Smooth muscle cell (in vitro differentiated cells): ENCODE measurements around the gene CTNNA2. TPM values are rescaled to one million over a fixed set of nuclear protein-coding genes. Genes with fewer than 3 reads are reported as not detected.
"Not testable (repeated sequence)": the region's sequence is repeated elsewhere in the genome, so short reads cannot be mapped to it uniquely, and the experiment has no call there.

Source experiments
- DNase-seq: peaks from one replicate; lab custom pipeline; 2025; ENCODE audit not compliant: unreplicated experiment; lab: John Stamatoyannopoulos, UW
- H2AFZ ChIP-seq: fragments of 200-600 bp; sonication (generic); 2 replicates; pipeline ENCODE4 v1.6.0; 2016; ENCODE audit warnings: antibody characterized with exemption, low read depth, mild to moderate bottlenecking
- H3F3A ChIP-seq: fragments of 200-600 bp; sonication (generic); 2 replicates; pipeline ENCODE4 v1.6.0; 2017; ENCODE audit warnings: antibody characterized with exemption, low read depth
- H3K27ac ChIP-seq: fragments of 200-600 bp; sonication (generic); 2 replicates; pipeline ENCODE4 v1.5.1; 2016; ENCODE audit warnings: low read depth, mild to moderate bottlenecking
- H3K27me3 ChIP-seq: fragments of 200-600 bp; sonication (generic); 2 replicates; pipeline ENCODE4 v1.6.1; 2016; ENCODE audit warnings: low read depth, mild to moderate bottlenecking
- H3K36me3 ChIP-seq: fragments of 200-600 bp; sonication (generic); 2 replicates; pipeline ENCODE4 v1.5.1; 2016; ENCODE audit warnings: low read depth
- H3K4me1 ChIP-seq: fragments of 200-600 bp; sonication (generic); 2 replicates; pipeline ENCODE4 v1.5.1; 2016; ENCODE audit warnings: low read depth
- H3K4me2 ChIP-seq: fragments of 200-600 bp; sonication (generic); 2 replicates; pipeline ENCODE4 v1.6.0; 2016; ENCODE audit warnings: mild to moderate bottlenecking
- H3K4me3 ChIP-seq: fragments of 200-600 bp; sonication (generic); 2 replicates; pipeline ENCODE4 v1.5.1; 2016; ENCODE audit warnings: mild to moderate bottlenecking
- H3K79me2 ChIP-seq: fragments of 200-600 bp; sonication (generic); 2 replicates; pipeline ENCODE4 v1.6.0; 2016; ENCODE audit warnings: low read depth, mild to moderate bottlenecking
- H3K9ac ChIP-seq: fragments of 200-600 bp; sonication (generic); 2 replicates; pipeline ENCODE4 v1.6.0; 2016; ENCODE audit warnings: low read depth
- H3K9me3 ChIP-seq: fragments of 200-600 bp; sonication (generic); replicated peaks from 2 replicates; pipeline ENCODE4 v1.5.1; 2016; ENCODE audit warnings: low read depth
- H4K20me1 ChIP-seq: fragments of 200-600 bp; sonication (generic); 2 replicates; pipeline ENCODE4 v1.6.0; 2016; ENCODE audit warnings: low read depth
- WGBS: methylation state at CpG from one replicate; pipeline ENCODE4 v1.1.7; 2016; ENCODE audit warnings: low lambda C conversion rate; 5-methylcytosine and 5-hydroxymethylcytosine counted together
- polyA plus RNA-seq: library from polyadenylated mRNA; unstranded; fragments of >200 nt; fragmentation: Nextera tagmentation; extraction: Ambion mirVana; gene quantifications from 2 replicates; pipeline ENCODE4 v1.2.1, GENCODE V29; 2016
- total RNA-seq: library from RNA; depleted of rRNA; stranded (reverse); fragments of >200 nt; gene quantifications from 2 replicates; pipeline ENCODE4 v1.2.3, GENCODE V29; 2014
- TF ChIP-seq, protein P1 (sequence below): fragments of 200-600 bp; sonication (generic); IDR thresholded peaks from 2 replicates; pipeline ENCODE4 v1.5.1; 2017; ENCODE audit warnings: borderline replicate concordance, mild to moderate bottlenecking, antibody characterized with exemption; ENCODE audit not compliant: insufficient read depth, poor library complexity, severe bottlenecking

Gene CTNNA2
- total and polyA plus RNA-seq, 2 experiments from 2014 or later, result not detected

DNA sequence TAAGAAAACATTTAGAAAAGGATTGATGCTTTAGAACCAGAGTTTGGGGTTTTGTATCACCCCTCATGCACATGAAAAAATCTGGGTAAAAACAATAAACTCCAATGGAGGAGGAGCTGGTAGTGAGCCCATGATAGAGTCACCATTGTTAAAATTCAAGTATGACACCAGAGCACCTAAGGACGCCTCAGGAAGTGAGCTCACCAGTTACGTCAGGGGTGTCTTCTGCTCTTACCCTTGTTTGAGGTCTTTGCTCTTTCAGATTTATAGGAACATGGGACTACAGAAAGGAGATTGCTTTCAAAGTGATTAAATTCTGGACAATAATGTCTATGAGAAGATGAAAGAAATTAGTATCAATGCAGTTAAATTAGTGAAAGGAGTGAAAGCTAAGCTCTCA is 685.2 kb downstream of the CTNNA2 start:
- Histone ChIP-seq H3F3A (no peaks in the 10 kb centered on the region), H3K4me1 (no peaks in the 10 kb centered on the region), H3K79me2 (no peaks in the 10 kb centered on the region), H3K4me3 (no peak overlapping the region), H3K36me3 (no peaks in the 10 kb centered on the region), H3K27ac (no peak overlapping the region), H3K9me3 (no peaks in the 10 kb centered on the region), H3K27me3 (no peaks in the 10 kb centered on the region), H3K4me2 (no peak overlapping the region), H4K20me1 (no peaks in the 10 kb centered on the region), H2AFZ (no peak overlapping the region), H3K9ac (no peak overlapping the region)
- DNase-seq, result no peak
- TF ChIP-seq, protein P1, sequence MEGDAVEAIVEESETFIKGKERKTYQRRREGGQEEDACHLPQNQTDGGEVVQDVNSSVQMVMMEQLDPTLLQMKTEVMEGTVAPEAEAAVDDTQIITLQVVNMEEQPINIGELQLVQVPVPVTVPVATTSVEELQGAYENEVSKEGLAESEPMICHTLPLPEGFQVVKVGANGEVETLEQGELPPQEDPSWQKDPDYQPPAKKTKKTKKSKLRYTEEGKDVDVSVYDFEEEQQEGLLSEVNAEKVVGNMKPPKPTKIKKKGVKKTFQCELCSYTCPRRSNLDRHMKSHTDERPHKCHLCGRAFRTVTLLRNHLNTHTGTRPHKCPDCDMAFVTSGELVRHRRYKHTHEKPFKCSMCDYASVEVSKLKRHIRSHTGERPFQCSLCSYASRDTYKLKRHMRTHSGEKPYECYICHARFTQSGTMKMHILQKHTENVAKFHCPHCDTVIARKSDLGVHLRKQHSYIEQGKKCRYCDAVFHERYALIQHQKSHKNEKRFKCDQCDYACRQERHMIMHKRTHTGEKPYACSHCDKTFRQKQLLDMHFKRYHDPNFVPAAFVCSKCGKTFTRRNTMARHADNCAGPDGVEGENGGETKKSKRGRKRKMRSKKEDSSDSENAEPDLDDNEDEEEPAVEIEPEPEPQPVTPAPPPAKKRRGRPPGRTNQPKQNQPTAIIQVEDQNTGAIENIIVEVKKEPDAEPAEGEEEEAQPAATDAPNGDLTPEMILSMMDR, result no peak
- 95% methylated on average over 2 of the region's 2 CpGs for WGBS

DNA sequence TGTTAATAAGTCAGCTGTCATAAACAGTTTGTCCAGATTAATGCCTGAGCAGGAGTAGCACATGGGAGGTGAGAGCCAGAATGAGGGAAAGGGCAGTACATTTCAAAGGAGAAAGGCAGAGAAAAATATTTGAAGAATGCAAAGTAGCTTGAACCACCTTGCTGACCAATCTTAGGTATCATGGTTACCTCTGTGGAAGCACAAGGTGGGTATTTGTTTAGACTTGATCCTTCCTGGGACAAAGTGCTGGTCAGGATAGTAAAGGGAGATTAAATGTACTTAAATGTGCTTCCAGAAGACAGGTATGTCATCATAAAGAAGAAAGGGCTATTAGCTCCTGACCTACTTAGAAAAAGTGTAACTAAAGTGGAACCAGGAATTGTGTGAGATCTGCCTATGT is 686.7 kb downstream of the CTNNA2 start:
- H3K9me3 ChIP-seq, result no peaks in the 10 kb centered on the region
- H3K27me3 ChIP-seq, result no peaks in the 10 kb centered on the region
- no peaks in the 10 kb centered on the region for H3F3A ChIP-seq
- H3K36me3 ChIP-seq, result no peaks in the 10 kb centered on the region
- H2AFZ ChIP-seq, result no peak overlapping the region
- H3K4me2 ChIP-seq, result no peak overlapping the region
- H3K27ac ChIP-seq, result no peak overlapping the region
- H3K4me1 ChIP-seq, result no peaks in the 10 kb centered on the region
- TF ChIP-seq, protein P1, result no peak
- no peak overlapping the region for H3K4me3 ChIP-seq
- H4K20me1 ChIP-seq, result no peaks in the 10 kb centered on the region
- no peak overlapping the region for H3K9ac ChIP-seq
- no peak for DNase-seq
- H3K79me2 ChIP-seq, result no peaks in the 10 kb centered on the region

DNA sequence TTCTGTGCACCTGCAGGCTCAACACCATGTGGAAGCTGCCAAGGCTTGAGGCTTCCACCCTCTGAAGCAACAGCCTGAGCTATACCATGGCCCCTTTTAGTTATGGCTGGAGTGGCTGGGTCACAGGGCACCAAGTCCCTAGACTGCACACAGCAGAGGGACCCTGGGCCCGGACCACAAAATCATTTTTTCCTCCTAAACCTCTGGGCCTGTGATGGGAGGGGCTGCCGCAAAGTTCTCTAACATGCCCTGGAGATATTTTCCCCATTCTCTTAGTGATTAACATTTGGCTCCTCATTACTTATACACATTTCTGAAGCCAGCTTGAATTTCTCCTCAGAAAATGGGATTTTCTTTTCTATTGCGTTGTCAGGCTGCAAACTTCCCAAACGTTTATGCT is 691.1 kb downstream of the CTNNA2 start:
- not testable (repeated sequence) for H3K36me3 ChIP-seq, H3K9ac ChIP-seq, H3K27me3 ChIP-seq, H4K20me1 ChIP-seq, H3K4me3 ChIP-seq, DNase-seq, H3K9me3 ChIP-seq, H2AFZ ChIP-seq, H3F3A ChIP-seq, H3K79me2 ChIP-seq, H3K4me1 ChIP-seq, H3K4me2 ChIP-seq, H3K27ac ChIP-seq
- 94% methylated on average over 4 of the region's 4 CpGs for WGBS

DNA sequence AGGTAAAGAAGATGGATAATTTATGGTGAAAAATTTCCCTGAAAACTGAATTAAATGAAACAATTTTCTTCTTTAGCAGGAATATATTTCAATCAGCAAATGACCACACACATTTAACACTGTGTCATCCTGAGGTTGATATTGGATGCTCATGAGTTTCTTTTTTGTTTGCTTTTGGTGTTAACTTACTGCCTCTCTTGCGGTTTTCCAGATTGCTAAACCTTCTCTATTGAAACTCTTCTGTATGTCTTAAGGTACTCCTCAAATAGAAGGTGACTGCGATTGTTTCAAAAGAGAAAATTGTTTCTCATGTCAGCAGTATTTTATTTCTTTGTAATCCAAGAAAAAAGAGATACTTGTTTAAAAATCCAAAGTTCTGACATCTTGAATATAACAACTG is 692.6 kb downstream of the CTNNA2 start:
- Histone ChIP-seq H3K9ac (no peak overlapping the region), H3K4me2 (no peak overlapping the region), H2AFZ (no peak overlapping the region), H3K27me3 (no peaks in the 10 kb centered on the region), H3K27ac (no peak overlapping the region), H4K20me1 (no peaks in the 10 kb centered on the region), H3K79me2 (no peaks in the 10 kb centered on the region), H3K4me1 (no peaks in the 10 kb centered on the region), H3K9me3 (no peaks in the 10 kb centered on the region), H3K36me3 (no peaks in the 10 kb centered on the region), H3K4me3 (no peak overlapping the region), H3F3A (no peaks in the 10 kb centered on the region)
- no peak for DNase-seq
- TF ChIP-seq, protein P1, result no peak
- WGBS, result 91% methylated on average over 2 of the region's 2 CpGs
